Body of pancreas (tissue), 4 donors: ENCODE data around the gene CROCC2. TPM values are rescaled to one million over a fixed set of nuclear protein-coding genes. Genes with fewer than 3 reads are reported as not detected.

Experiments used
- ATAC-seq: fragments of 150-250 bp; one replicate; pipeline ENCODE4 v1.9.1; 2016
- DNase-seq, 4 donors: peaks; one replicate each; pipeline ENCODE4 v3.0.0-alpha.2; 2019
- H3K27ac ChIP-seq, 4 donors: fragments of 200-600 bp; sonication (generic); 1 replicate in 3 of 4; 2 replicates in 1 of 4; pipeline versions ENCODE4 v1.5.1 to v1.6.1; 2016 to 2019; ENCODE audit warnings: mild to moderate bottlenecking in 1 of 4, mixed read lengths in 1 of 4, moderate library complexity in 1 of 4
- H3K27me3 ChIP-seq, 2 donors: fragments of 200-600 bp; sonication (generic); one replicate each; pipeline ENCODE4 v1.6.0; 2016; ENCODE audit warnings: mild to moderate bottlenecking in 1 of 2
- H3K36me3 ChIP-seq, 2 donors: fragments of 200-600 bp; sonication (generic); replicated peaks in 1 of 2; 2 replicates each; pipeline ENCODE4 v1.5.1; 2016; ENCODE audit warnings: low read depth in 2 of 2; ENCODE audit not compliant: insufficient read depth in 1 of 2
- H3K4me1 ChIP-seq: fragments of 200-600 bp; sonication (generic); one replicate; pipeline ENCODE4 v1.6.0; 2016
- H3K4me3 ChIP-seq, 2 donors: fragments of 200-600 bp; sonication (generic); 1 replicate in 1 of 2; 2 replicates in 1 of 2; pipeline ENCODE4 v1.5.1; 2016 to 2019
- H3K9me3 ChIP-seq, 3 donors: fragments of 200-600 bp; sonication (generic); 1 replicate in 2 of 3; 2 replicates in 1 of 3; pipeline ENCODE4 v1.5.1; 2016
- POLR2A ChIP-seq, 3 donors: fragments of 450-650 bp; IDR thresholded peaks; one replicate each; pipeline ENCODE4 v1.6.1; 2016; ENCODE audit warnings: antibody characterized with exemption in 3 of 3, mild to moderate bottlenecking in 2 of 3
- WGBS, 2 donors: methylation state at CpG; one replicate each; pipeline ENCODE4 v1.1.5; 2017; 5-methylcytosine and 5-hydroxymethylcytosine counted together
- intact Hi-C: fragments of 100-400 bp; cut with DNase I; formaldehyde crosslinking; loops from one replicate; pipeline ENCODE4 v1.15.1; 2023
- total RNA-seq, 2 donors: library from RNA; depleted of rRNA; stranded (reverse); fragments of >200 nt; gene quantifications; one replicate each; pipeline ENCODE4 v1.1.0, GENCODE V29; 2016
- TF ChIP-seq, protein P1 (sequence below), 7 experiments: fragments of 450-650 bp in 4 of 7; fragments of 200-600 bp in 3 of 7; sonication (generic) in 3 of 7; IDR thresholded peaks; one replicate each; pipeline ENCODE4 v1.5.1; 2016 to 2019; ENCODE audit warnings: antibody characterized with exemption in 7 of 7

The CROCC2 gene
- total RNA-seq, 2 donors from 2014 or later: under 0.01 TPM; not detected in 1

- WGBS, 2 donors: 8% methylated on average over 45 of the region's 45 CpGs; no CpG with 5 or more reads in 1 of the 2 donors
- peak; percentile 38 to 60 (median 48) for DNase-seq
- H3K27me3 ChIP-seq: no peaks in the 10 kb centered on the region
- intact Hi-C loops: no loop called here
- no peaks in the 10 kb centered on the region for H3K36me3 ChIP-seq
- no peak overlapping the region for H3K4me3 ChIP-seq
- peaks cover 29% of the 10 kb centered on the region for H3K4me1 ChIP-seq
- peak; percentile 72 for ATAC-seq
- H3K9me3 ChIP-seq: no peaks in the 10 kb centered on the region
- TF ChIP-seq, protein P1, sequence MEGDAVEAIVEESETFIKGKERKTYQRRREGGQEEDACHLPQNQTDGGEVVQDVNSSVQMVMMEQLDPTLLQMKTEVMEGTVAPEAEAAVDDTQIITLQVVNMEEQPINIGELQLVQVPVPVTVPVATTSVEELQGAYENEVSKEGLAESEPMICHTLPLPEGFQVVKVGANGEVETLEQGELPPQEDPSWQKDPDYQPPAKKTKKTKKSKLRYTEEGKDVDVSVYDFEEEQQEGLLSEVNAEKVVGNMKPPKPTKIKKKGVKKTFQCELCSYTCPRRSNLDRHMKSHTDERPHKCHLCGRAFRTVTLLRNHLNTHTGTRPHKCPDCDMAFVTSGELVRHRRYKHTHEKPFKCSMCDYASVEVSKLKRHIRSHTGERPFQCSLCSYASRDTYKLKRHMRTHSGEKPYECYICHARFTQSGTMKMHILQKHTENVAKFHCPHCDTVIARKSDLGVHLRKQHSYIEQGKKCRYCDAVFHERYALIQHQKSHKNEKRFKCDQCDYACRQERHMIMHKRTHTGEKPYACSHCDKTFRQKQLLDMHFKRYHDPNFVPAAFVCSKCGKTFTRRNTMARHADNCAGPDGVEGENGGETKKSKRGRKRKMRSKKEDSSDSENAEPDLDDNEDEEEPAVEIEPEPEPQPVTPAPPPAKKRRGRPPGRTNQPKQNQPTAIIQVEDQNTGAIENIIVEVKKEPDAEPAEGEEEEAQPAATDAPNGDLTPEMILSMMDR (IDR thresholded peaks at IDR 0.05): peak; percentile 39 to 70 (median 49)
- no peak for TF ChIP-seq POLR2A (IDR thresholded peaks at IDR 0.05)
- H3K27ac ChIP-seq: no peak overlapping the region
These were observed 77.3 kb downstream of the CROCC2 start for GRCh38 chr2:240983361-240983995.

- H3K36me3 ChIP-seq: no peaks in the 10 kb centered on the region
- peaks cover 29% of the 10 kb centered on the region for H3K4me1 ChIP-seq
- TF ChIP-seq POLR2A (IDR thresholded peaks at IDR 0.05): no peak
- TF ChIP-seq, protein P1 (IDR thresholded peaks at IDR 0.05): no peak
- 33 to 47% methylated on average over 12 to 18 of the region's 18 CpGs for WGBS, 2 donors
- H3K27ac ChIP-seq: no peak overlapping the region
- ATAC-seq (no peak), DNase-seq (peak in 3 of 4 donors; percentile 1 to 9 (median 3))
- H3K4me3 ChIP-seq: no peak overlapping the region
- H3K27me3 ChIP-seq: no peaks in the 10 kb centered on the region
- intact Hi-C loops: no loop called here
- H3K9me3 ChIP-seq: no peaks in the 10 kb centered on the region
These were observed 77.9 kb downstream of the CROCC2 start for GRCh38 chr2:240983996-240984498.

- H3K27ac ChIP-seq: peak overlapping the region in 3 of 4 donors; percentile 55 to 74 (median 72)
- intact Hi-C loops: no loop called here
- no peak for TF ChIP-seq POLR2A (IDR thresholded peaks at IDR 0.05)
- TF ChIP-seq, protein P1 (IDR thresholded peaks at IDR 0.05): no peak
- no peaks in the 10 kb centered on the region for H3K9me3 ChIP-seq
- no peaks in the 10 kb centered on the region for H3K27me3 ChIP-seq
- DNase-seq: peak; percentile 1 to 10 (median 6)
- no peak for ATAC-seq
- H3K4me3 ChIP-seq: no peak overlapping the region
- peaks cover 30% of the 10 kb centered on the region for H3K4me1 ChIP-seq
- H3K36me3 ChIP-seq: no peaks in the 10 kb centered on the region
- WGBS, 2 donors: 70 to 73% methylated on average over 4 to 19 of the region's 20 CpGs
These were observed 80.0 kb downstream of the CROCC2 start for GRCh38 chr2:240985881-240986786.

GRCh38 chr2:240986787-240987411, 80.8 kb downstream of the CROCC2 start:
- Histone ChIP-seq H3K4me3 (no peak overlapping the region), H3K9me3 (no peaks in the 10 kb centered on the region), H3K27me3 (no peaks in the 10 kb centered on the region), H3K4me1 (peaks cover 38% of the 10 kb centered on the region), H3K36me3 (no peaks in the 10 kb centered on the region), H3K27ac (peak overlapping the region in 3 of 4 donors; percentile 55 to 74 (median 72))
- WGBS, 2 donors: 29 to 43% methylated on average over 9 to 11 of the region's 11 CpGs
- ATAC-seq: peak; percentile 17
- TF ChIP-seq, protein P1 (IDR thresholded peaks at IDR 0.05): no peak
- TF ChIP-seq POLR2A (IDR thresholded peaks at IDR 0.05): no peak
- intact Hi-C loops: no loop called here
- DNase-seq: peak; percentile 29 to 57 (median 55)
